T-helper 1 cell treated with Interleukin-12 subunit alpha and Interleukin-12 subunit beta and Interleukin-4 antibody, amounts not matched to agents 30 μg/mL and 1 μg/mL, for 36 hours (primary cell): ENCODE results near the gene ACE.

ENCODE experiments used
- H3K27ac Mint-ChIP-seq: one replicate; pipeline ENCODE4 v1.8.0; 2021; ENCODE audit warnings: mild to moderate bottlenecking, mixed read lengths
- H3K27me3 Mint-ChIP-seq: one replicate; pipeline ENCODE4 v1.8.0; 2021; ENCODE audit warnings: low read depth, mixed read lengths
- H3K36me3 Mint-ChIP-seq: one replicate; pipeline ENCODE4 v1.8.0; 2021; ENCODE audit warnings: low read depth, mixed read lengths
- H3K4me1 Mint-ChIP-seq: one replicate; pipeline ENCODE4 v1.8.0; 2021; ENCODE audit warnings: low read depth, mixed read lengths
- H3K4me3 Mint-ChIP-seq: one replicate; pipeline ENCODE4 v1.8.0; 2021; ENCODE audit warnings: mild to moderate bottlenecking, moderate library complexity, mixed read lengths
- H3K9me3 Mint-ChIP-seq: one replicate; pipeline ENCODE4 v1.8.0; 2021; ENCODE audit warnings: mixed read lengths

ACE gene

GRCh38 chr17:63487014-63487339 is 10.1 kb downstream of the ACE start:
- Mint-ChIP-seq H3K4me3 (no peak overlapping the region), H3K4me1 (no peaks in the 10 kb centered on the region), H3K27me3 (no peaks in the 10 kb centered on the region), H3K9me3 (no peaks in the 10 kb centered on the region), H3K36me3 (no peaks in the 10 kb centered on the region), H3K27ac (no peak overlapping the region)

- Mint-ChIP-seq H3K9me3 (no peaks in the 10 kb centered on the region), H3K27ac (no peak overlapping the region), H3K4me1 (no peaks in the 10 kb centered on the region), H3K4me3 (no peak overlapping the region), H3K27me3 (no peaks in the 10 kb centered on the region), H3K36me3 (no peaks in the 10 kb centered on the region)
These were observed 12.0 kb downstream of the ACE start for GRCh38 chr17:63488851-63489250.

- no peaks in the 10 kb centered on the region for H3K9me3 Mint-ChIP-seq
- H3K4me3 Mint-ChIP-seq = no peak overlapping the region
- no peaks in the 10 kb centered on the region for H3K36me3 Mint-ChIP-seq
- H3K27ac Mint-ChIP-seq = no peak overlapping the region
- no peaks in the 10 kb centered on the region for H3K27me3 Mint-ChIP-seq
- H3K4me1 Mint-ChIP-seq = no peaks in the 10 kb centered on the region
These were observed 12.4 kb downstream of the ACE start for GRCh38 chr17:63489291-63489690.

GRCh38 chr17:63490329-63490728 is 13.5 kb downstream of the ACE start:
- Mint-ChIP-seq H3K4me3 (no peak overlapping the region), H3K4me1 (no peaks in the 10 kb centered on the region), H3K27ac (no peak overlapping the region), H3K27me3 (no peaks in the 10 kb centered on the region), H3K9me3 (no peaks in the 10 kb centered on the region), H3K36me3 (no peaks in the 10 kb centered on the region)

GRCh38 chr17:63490858-63491400 is 14.1 kb downstream of the ACE start:
- H3K4me1 Mint-ChIP-seq = no peaks in the 10 kb centered on the region
- no peak overlapping the region for H3K4me3 Mint-ChIP-seq
- H3K27ac Mint-ChIP-seq = no peak overlapping the region
- H3K27me3 Mint-ChIP-seq = no peaks in the 10 kb centered on the region
- no peaks in the 10 kb centered on the region for H3K36me3 Mint-ChIP-seq
- no peaks in the 10 kb centered on the region for H3K9me3 Mint-ChIP-seq

GRCh38 chr17:63491413-63491812 is 14.6 kb downstream of the ACE start:
- no peaks in the 10 kb centered on the region for H3K9me3 Mint-ChIP-seq
- no peaks in the 10 kb centered on the region for H3K4me1 Mint-ChIP-seq
- H3K27me3 Mint-ChIP-seq = no peaks in the 10 kb centered on the region
- H3K36me3 Mint-ChIP-seq = no peaks in the 10 kb centered on the region
- no peak overlapping the region for H3K27ac Mint-ChIP-seq
- H3K4me3 Mint-ChIP-seq = no peak overlapping the region

- Mint-ChIP-seq H3K9me3 (no peaks in the 10 kb centered on the region), H3K4me1 (no peaks in the 10 kb centered on the region), H3K27ac (no peak overlapping the region), H3K4me3 (no peak overlapping the region), H3K36me3 (no peaks in the 10 kb centered on the region), H3K27me3 (no peaks in the 10 kb centered on the region)
These were observed 15.2 kb downstream of the ACE start for GRCh38 chr17:63491977-63492618.

GRCh38 chr17:63492940-63493339 is 16.1 kb downstream of the ACE start:
- Mint-ChIP-seq H3K36me3 (no peaks in the 10 kb centered on the region), H3K4me3 (no peak overlapping the region), H3K27ac (no peak overlapping the region), H3K4me1 (no peaks in the 10 kb centered on the region), H3K27me3 (no peaks in the 10 kb centered on the region), H3K9me3 (no peaks in the 10 kb centered on the region)

- no peaks in the 10 kb centered on the region for H3K9me3 Mint-ChIP-seq
- no peaks in the 10 kb centered on the region for H3K36me3 Mint-ChIP-seq
- H3K27ac Mint-ChIP-seq = no peak overlapping the region
- H3K4me3 Mint-ChIP-seq = no peak overlapping the region
- no peaks in the 10 kb centered on the region for H3K4me1 Mint-ChIP-seq
- no peaks in the 10 kb centered on the region for H3K27me3 Mint-ChIP-seq
These were observed 16.6 kb downstream of the ACE start for GRCh38 chr17:63493411-63493810.

- Mint-ChIP-seq H3K4me1 (no peaks in the 10 kb centered on the region), H3K27ac (no peak overlapping the region), H3K36me3 (no peaks in the 10 kb centered on the region), H3K9me3 (no peaks in the 10 kb centered on the region), H3K27me3 (no peaks in the 10 kb centered on the region), H3K4me3 (no peak overlapping the region)
These were observed 17.6 kb downstream of the ACE start for GRCh38 chr17:63494300-63494928.

- Mint-ChIP-seq H3K4me1 (no peaks in the 10 kb centered on the region), H3K36me3 (no peaks in the 10 kb centered on the region), H3K27ac (no peak overlapping the region), H3K9me3 (no peaks in the 10 kb centered on the region), H3K27me3 (peaks cover 1% of the 10 kb centered on the region), H3K4me3 (no peak overlapping the region)
These were observed 18.6 kb downstream of the ACE start for GRCh38 chr17:63495491-63495890.

GRCh38 chr17:63496177-63496576 is 19.3 kb downstream of the ACE start:
- H3K27me3 Mint-ChIP-seq = peaks cover 5% of the 10 kb centered on the region
- H3K27ac Mint-ChIP-seq = no peak overlapping the region
- H3K36me3 Mint-ChIP-seq = no peaks in the 10 kb centered on the region
- no peak overlapping the region for H3K4me3 Mint-ChIP-seq
- no peaks in the 10 kb centered on the region for H3K4me1 Mint-ChIP-seq
- no peaks in the 10 kb centered on the region for H3K9me3 Mint-ChIP-seq

GRCh38 chr17:63496663-63497400 is 20.0 kb downstream of the ACE start:
- Mint-ChIP-seq H3K36me3 (no peaks in the 10 kb centered on the region), H3K4me3 (no peak overlapping the region), H3K4me1 (no peaks in the 10 kb centered on the region), H3K27me3 (peaks cover 9% of the 10 kb centered on the region), H3K27ac (no peak overlapping the region), H3K9me3 (no peaks in the 10 kb centered on the region)

GRCh38 chr17:63497708-63498483 is 21.0 kb downstream of the ACE start:
- no peak overlapping the region for H3K27ac Mint-ChIP-seq
- H3K4me1 Mint-ChIP-seq = no peaks in the 10 kb centered on the region
- H3K27me3 Mint-ChIP-seq = peaks cover 12% of the 10 kb centered on the region
- no peaks in the 10 kb centered on the region for H3K36me3 Mint-ChIP-seq
- H3K4me3 Mint-ChIP-seq = no peak overlapping the region
- H3K9me3 Mint-ChIP-seq = no peaks in the 10 kb centered on the region
